ENCODE measurements around the gene DNM2. TPM values are rescaled to one million over a fixed set of nuclear protein-coding genes. Genes with fewer than 3 reads are reported as not detected.

DNM2 gene
- total and polyA plus RNA-seq, 10 of the 15 experiments (the other 5 are each of a cell fraction or from before 2014, with no cell fraction given): 1.2 to 146 (median 68.9) TPM

DNA sequence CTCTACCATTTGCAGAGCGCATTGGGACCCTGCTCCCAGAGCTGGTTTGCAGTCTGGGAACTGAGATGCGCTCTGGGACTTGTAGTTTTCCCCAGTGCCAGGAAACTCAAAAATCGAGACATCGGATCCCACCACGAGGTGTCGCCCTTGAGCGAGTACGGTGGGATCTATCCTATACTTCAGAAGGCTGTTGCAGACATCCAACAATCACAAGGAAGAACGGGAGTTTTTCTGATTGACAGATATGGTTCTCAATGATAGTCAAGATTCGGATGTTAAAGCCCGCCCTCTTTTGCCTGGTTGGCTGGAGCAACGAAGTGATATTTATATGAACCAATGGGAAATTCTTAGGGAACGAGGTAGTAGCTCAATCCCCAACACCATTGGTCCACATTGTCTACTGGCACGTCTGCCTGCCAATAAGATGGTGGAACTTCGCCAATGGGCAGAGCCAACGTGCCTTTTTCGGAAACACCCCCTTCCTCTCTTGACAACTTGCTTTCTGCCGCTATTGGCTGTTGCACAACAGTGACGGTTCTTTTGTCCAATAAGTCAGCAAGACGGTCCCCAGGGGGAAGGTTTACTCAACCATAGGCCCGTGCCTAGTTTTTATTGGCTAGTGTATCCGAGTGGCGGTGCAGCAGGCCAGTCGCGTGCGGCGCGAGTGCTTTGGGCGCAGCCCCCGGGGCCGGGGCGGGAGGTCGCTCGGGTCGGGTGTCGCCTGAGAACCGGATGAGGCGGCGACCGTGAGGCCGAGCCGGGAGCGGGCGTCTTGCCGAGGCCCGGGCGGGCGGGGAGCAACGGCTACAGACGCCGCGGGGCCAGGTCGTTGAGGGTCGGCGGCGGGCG, at the start of gene DNM2 (continued):
- TF ChIP-seq RELB (IDR thresholded peaks at IDR 0.05; ENCODE audit: low read depth): peak; percentile 79; the same call in 1 of the 2 replicates
- TF ChIP-seq, protein P1, sequence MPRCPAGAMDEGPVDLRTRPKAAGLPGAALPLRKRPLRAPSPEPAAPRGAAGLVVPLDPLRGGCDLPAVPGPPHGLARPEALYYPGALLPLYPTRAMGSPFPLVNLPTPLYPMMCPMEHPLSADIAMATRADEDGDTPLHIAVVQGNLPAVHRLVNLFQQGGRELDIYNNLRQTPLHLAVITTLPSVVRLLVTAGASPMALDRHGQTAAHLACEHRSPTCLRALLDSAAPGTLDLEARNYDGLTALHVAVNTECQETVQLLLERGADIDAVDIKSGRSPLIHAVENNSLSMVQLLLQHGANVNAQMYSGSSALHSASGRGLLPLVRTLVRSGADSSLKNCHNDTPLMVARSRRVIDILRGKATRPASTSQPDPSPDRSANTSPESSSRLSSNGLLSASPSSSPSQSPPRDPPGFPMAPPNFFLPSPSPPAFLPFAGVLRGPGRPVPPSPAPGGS (IDR thresholded peaks at IDR 0.05; ENCODE audit: borderline replicate concordance, insufficient read depth, low read depth, low read length, poor library complexity, severe bottlenecking): no peak
- TF ChIP-seq, protein P2, sequence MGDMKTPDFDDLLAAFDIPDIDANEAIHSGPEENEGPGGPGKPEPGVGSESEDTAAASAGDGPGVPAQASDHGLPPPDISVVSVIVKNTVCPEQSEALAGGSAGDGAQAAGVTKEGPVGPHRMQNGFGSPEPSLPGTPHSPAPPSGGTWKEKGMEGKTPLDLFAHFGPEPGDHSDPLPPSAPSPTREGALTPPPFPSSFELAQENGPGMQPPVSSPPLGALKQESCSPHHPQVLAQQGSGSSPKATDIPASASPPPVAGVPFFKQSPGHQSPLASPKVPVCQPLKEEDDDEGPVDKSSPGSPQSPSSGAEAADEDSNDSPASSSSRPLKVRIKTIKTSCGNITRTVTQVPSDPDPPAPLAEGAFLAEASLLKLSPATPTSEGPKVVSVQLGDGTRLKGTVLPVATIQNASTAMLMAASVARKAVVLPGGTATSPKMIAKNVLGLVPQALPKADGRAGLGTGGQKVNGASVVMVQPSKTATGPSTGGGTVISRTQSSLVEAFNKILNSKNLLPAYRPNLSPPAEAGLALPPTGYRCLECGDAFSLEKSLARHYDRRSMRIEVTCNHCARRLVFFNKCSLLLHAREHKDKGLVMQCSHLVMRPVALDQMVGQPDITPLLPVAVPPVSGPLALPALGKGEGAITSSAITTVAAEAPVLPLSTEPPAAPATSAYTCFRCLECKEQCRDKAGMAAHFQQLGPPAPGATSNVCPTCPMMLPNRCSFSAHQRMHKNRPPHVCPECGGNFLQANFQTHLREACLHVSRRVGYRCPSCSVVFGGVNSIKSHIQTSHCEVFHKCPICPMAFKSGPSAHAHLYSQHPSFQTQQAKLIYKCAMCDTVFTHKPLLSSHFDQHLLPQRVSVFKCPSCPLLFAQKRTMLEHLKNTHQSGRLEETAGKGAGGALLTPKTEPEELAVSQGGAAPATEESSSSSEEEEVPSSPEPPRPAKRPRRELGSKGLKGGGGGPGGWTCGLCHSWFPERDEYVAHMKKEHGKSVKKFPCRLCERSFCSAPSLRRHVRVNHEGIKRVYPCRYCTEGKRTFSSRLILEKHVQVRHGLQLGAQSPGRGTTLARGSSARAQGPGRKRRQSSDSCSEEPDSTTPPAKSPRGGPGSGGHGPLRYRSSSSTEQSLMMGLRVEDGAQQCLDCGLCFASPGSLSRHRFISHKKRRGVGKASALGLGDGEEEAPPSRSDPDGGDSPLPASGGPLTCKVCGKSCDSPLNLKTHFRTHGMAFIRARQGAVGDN (IDR thresholded peaks at IDR 0.05): no peak
- peak; percentile 92 for TF ChIP-seq HCFC1 (IDR thresholded peaks at IDR 0.05; ENCODE audit: low read length)
- 0 out of 2 replicates have a peak, but pooled peaks have one; percentile 50 for TF ChIP-seq PAX5 (IDR thresholded peaks at IDR 0.05; ENCODE audit: borderline replicate concordance, low read depth, low read length)
- no peak for TF ChIP-seq TCF3 (IDR thresholded peaks at IDR 0.05; ENCODE audit: borderline replicate concordance, insufficient read depth, low read depth, low read length)
- TF ChIP-seq RBBP5 (conservative IDR thresholded peaks at IDR 0.05): no peak
- TF ChIP-seq CHD4 (IDR thresholded peaks at IDR 0.05): no peak
- no peak for TF ChIP-seq WRNIP1 (IDR thresholded peaks at IDR 0.05; ENCODE audit: borderline replicate concordance, low read depth, low read length)
- TF ChIP-seq, protein P3, sequence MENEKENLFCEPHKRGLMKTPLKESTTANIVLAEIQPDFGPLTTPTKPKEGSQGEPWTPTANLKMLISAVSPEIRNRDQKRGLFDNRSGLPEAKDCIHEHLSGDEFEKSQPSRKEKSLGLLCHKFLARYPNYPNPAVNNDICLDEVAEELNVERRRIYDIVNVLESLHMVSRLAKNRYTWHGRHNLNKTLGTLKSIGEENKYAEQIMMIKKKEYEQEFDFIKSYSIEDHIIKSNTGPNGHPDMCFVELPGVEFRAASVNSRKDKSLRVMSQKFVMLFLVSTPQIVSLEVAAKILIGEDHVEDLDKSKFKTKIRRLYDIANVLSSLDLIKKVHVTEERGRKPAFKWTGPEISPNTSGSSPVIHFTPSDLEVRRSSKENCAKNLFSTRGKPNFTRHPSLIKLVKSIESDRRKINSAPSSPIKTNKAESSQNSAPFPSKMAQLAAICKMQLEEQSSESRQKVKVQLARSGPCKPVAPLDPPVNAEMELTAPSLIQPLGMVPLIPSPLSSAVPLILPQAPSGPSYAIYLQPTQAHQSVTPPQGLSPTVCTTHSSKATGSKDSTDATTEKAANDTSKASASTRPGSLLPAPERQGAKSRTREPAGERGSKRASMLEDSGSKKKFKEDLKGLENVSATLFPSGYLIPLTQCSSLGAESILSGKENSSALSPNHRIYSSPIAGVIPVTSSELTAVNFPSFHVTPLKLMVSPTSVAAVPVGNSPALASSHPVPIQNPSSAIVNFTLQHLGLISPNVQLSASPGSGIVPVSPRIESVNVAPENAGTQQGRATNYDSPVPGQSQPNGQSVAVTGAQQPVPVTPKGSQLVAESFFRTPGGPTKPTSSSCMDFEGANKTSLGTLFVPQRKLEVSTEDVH (IDR thresholded peaks at IDR 0.05; ENCODE audit: low read depth, partially characterized antibody): peak; percentile 68
- no peak; the same call in 1 of the 2 replicates for TF ChIP-seq USF2 (IDR thresholded peaks at IDR 0.05; ENCODE audit: borderline replicate concordance, low read depth, low read length)
- TF ChIP-seq SREBF1 (IDR thresholded peaks at IDR 0.05; ENCODE audit: low read length): peak; percentile 55
- no peak; the same call in 1 of the 2 replicates for TF ChIP-seq NBN (IDR thresholded peaks at IDR 0.05)
- peak; percentile 100 for TF ChIP-seq SP1 (IDR thresholded peaks at IDR 0.05; ENCODE audit: low read depth, low read length)
- TF ChIP-seq SPI1 (IDR thresholded peaks at IDR 0.05; ENCODE audit: borderline replicate concordance, insufficient read depth, low read depth, low read length): peak; percentile 45; the same call in 1 of the 2 replicates
- TF ChIP-seq YY1 (IDR thresholded peaks at IDR 0.05; ENCODE audit: low read depth, low read length): peak; percentile 64; the same call in 1 of the 2 replicates
- no peak for TF ChIP-seq HDGF (IDR thresholded peaks at IDR 0.05)
- TF ChIP-seq MYB (IDR thresholded peaks at IDR 0.05; ENCODE audit: borderline replicate concordance, low read depth, low read length): no peak
- TF ChIP-seq NRF1 (conservative IDR thresholded peaks at IDR 0.05; ENCODE audit: low read depth, low read length): no peak; the same call in 1 of the 2 replicates
